Heart left ventricle (tissue), 13 donors: Measurements from ENCODE around the gene STIM1.

Experiments
- POLR2A ChIP-seq, 2 donors: fragments of 450-650 bp; IDR thresholded peaks; one replicate each; pipeline ENCODE4 v1.6.1; 2017; ENCODE audit warnings: antibody characterized with exemption in 2 of 2, mild to moderate bottlenecking in 2 of 2, moderate library complexity in 2 of 2
- TF ChIP-seq, protein P1 (sequence below), 12 donors: fragments of 200-600 bp; sonication (generic) in 4 of 12; IDR thresholded peaks; one replicate each; pipeline versions ENCODE4 v1.5.0 to v1.8.0; 2018 to 2022; ENCODE audit warnings: antibody characterized with exemption in 12 of 12, mild to moderate bottlenecking in 5 of 12
- donor health status: ischemic (EF 13 %, LVEDD 7.1; RV severe dilation, severe dysfunction).
- donor health status: DM: no; HTN: yes; CAD: no.
- donor health status: DM: no; HTN: no; CAD: no.
- donor health status: ischemic (EF 25% LVEDD 6.9; RV normal size, moderate dysfunction).
- donor health status: ischemic (EF 25% LVEDD 5.7; RV mildly dilated, moderate dysfunction).
- donor health status: ischemic (EF 35%, LVEDD 5.7; RV mildly dilated, moderate dysfunction).
- donor health status: nonischemic (EF 11% LVEDD 7.7; RV severe dilation, severe dysfunction).
- donor health status: DM: yes; HTN: yes; CAD: no.
- donor health status: PGD.
- donor health status: ischemic (EF 29% LVEDD 5.4; RV normal size, mild dysfunction).
- donor health status: nonischemic (EF 23%, LVEDD 6.1; RV moderate dilation, normal function).

DNA sequence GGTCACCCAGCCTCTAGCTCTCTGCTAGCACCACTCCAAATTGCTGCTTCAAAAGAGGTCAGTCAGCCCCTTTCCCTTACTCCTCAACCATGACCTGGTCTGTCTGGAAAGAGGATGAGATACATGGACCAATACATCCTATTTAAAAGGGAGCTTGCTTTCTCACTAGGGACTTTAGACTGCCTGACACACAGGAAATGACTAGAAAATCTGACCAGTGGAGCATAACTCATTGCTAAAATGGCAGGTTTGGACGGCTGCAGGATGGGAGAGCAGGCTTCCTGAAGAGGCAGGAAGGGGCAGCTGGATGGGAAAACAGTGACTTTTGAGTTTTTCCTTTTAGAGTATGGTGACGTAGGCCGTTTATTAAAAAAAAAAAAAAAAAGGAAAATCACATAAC lies 25.3 kb downstream of the STIM1 start:
- TF ChIP-seq, protein P1, sequence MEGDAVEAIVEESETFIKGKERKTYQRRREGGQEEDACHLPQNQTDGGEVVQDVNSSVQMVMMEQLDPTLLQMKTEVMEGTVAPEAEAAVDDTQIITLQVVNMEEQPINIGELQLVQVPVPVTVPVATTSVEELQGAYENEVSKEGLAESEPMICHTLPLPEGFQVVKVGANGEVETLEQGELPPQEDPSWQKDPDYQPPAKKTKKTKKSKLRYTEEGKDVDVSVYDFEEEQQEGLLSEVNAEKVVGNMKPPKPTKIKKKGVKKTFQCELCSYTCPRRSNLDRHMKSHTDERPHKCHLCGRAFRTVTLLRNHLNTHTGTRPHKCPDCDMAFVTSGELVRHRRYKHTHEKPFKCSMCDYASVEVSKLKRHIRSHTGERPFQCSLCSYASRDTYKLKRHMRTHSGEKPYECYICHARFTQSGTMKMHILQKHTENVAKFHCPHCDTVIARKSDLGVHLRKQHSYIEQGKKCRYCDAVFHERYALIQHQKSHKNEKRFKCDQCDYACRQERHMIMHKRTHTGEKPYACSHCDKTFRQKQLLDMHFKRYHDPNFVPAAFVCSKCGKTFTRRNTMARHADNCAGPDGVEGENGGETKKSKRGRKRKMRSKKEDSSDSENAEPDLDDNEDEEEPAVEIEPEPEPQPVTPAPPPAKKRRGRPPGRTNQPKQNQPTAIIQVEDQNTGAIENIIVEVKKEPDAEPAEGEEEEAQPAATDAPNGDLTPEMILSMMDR (IDR thresholded peaks at IDR 0.05), result no peak
- TF ChIP-seq POLR2A (IDR thresholded peaks at IDR 0.05), result no peak
